ENCODE measurements around the gene ZNF155. TPM values are rescaled to one million over a fixed set of nuclear protein-coding genes. Genes with fewer than 3 reads are reported as not detected.
"Not testable (repeated sequence)": the region's sequence is repeated elsewhere in the genome, so short reads cannot be mapped to it uniquely, and the experiment has no call there.

ZNF155 gene
- total and polyA plus RNA-seq, 10 donors, result 5.1 to 18.2 (median 10.2) TPM

DNA sequence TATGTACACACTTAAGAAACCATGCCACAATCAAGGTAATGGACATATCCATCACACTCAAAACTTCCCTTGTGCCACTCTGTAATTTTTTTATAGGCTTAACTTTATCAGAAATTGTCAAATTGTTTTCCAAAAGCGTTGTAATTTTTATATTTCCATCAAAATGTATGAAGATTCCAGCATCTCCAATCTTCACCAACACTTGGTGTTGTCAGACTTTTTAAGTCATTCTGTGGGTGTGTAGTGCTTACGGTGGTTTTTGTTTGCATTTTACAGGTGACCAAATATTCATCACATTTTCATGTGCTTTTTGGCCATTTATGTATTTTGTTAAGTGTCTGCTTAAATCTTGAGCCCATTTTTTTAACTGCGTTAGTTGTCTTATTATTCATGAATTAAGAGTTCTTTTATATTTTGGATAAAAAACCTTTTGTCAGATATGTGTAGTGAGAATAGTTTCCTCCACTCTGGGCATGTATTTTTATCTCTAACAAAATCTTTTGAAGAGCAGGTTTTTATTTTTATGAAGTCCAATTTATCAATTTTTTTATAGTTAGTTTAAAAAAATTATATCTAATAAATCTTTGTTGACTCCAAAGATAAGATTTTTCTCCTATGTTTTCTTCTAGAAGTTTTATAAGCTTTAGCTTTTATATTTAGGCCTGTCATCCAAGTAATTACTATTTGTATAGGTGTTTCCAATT, 44.3 kb upstream of the ZNF155 start:
- Histone ChIP-seq H3K4me1 (peaks cover 0 to 10% (median 7%) of the 10 kb centered on the region in 6 donors), H3K36me3 (no peaks in the 10 kb centered on the region), H3K27ac (no peak overlapping the region), H3K4me3 (no peak overlapping the region), H3K9me3 (peaks cover 0 to 36% (median 17%) of the 10 kb centered on the region in 8 donors), H3K27me3 (replicated peaks in 1 of 7) (peaks cover 0 to 3% (median 0%) of the 10 kb centered on the region in 7 donors)
- no peak for TF ChIP-seq POLR2AphosphoS5 (IDR thresholded peaks at IDR 0.05)
- no peak for TF ChIP-seq POLR2A (IDR thresholded peaks at IDR 0.05)
- no peak for TF ChIP-seq CTCF (IDR thresholded peaks at IDR 0.05 in 8 of 11, conservative IDR thresholded peaks at IDR 0.05 in 3 of 11)
- intact Hi-C loops (cut with DNase I; ENCODE audit: low total_unique reads), result loop anchor here (10.0 kb wide), 1 partner anchor 45 kb away; the partner anchor contains the start of gene ZNF155
- DNase-seq, result no peak
- 47 to 72% (median 71%) methylated on average over 3 of the region's 3 CpGs for WGBS, 5 donors

DNA sequence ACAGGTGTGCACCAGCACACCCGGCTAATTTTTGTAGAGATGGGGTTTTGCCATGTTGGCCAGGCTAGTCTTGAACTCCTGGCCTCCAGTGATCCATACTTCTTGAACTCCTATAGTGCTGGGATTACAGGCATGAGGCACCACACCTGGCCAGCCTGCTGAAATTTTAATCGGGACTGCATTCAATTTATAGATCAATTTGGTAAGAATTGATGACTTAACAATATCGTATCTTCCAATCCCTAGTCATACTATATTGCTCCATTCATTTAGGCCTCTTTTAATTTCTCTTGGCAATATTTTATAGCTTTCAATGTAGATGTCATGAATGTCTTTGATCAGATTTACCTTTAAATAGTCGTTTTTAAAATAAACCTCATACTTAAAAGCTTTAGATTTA, 43.3 kb upstream of the ZNF155 start:
- H3K4me1 ChIP-seq, result peaks cover 0 to 5% (median 3%) of the 10 kb centered on the region in 6 donors
- no peaks in the 10 kb centered on the region for H3K36me3 ChIP-seq
- TF ChIP-seq POLR2A (IDR thresholded peaks at IDR 0.05), result no peak
- TF ChIP-seq POLR2AphosphoS5 (IDR thresholded peaks at IDR 0.05), result no peak
- TF ChIP-seq CTCF (IDR thresholded peaks at IDR 0.05 in 8 of 11, conservative IDR thresholded peaks at IDR 0.05 in 3 of 11), result no peak
- 74 to 81% (median 79%) methylated on average over 4 of the region's 4 CpGs for WGBS, 5 donors
- peaks cover 0 to 42% (median 19%) of the 10 kb centered on the region in 8 donors for H3K9me3 ChIP-seq
- no peak overlapping the region for H3K4me3 ChIP-seq
- H3K27ac ChIP-seq, result no peak overlapping the region
- H3K27me3 ChIP-seq (replicated peaks in 1 of 7), result peaks cover 0 to 10% (median 0%) of the 10 kb centered on the region in 7 donors
- no peak for DNase-seq
- intact Hi-C loops (cut with DNase I; ENCODE audit: low total_unique reads), result no loop called here

- no peak for DNase-seq
- intact Hi-C loops (cut with DNase I; ENCODE audit: low total_unique reads), result no loop called here
- 54 to 75% (median 62%) methylated on average over 5 of the region's 5 CpGs for WGBS, 5 donors
- TF ChIP-seq POLR2AphosphoS5 (IDR thresholded peaks at IDR 0.05) (no peak), POLR2A (IDR thresholded peaks at IDR 0.05) (no peak), CTCF (IDR thresholded peaks at IDR 0.05 in 8 of 11, conservative IDR thresholded peaks at IDR 0.05 in 3 of 11) (no peak)
- H3K9me3 ChIP-seq, result peaks cover 0 to 47% (median 22%) of the 10 kb centered on the region in 8 donors
- no peak overlapping the region for H3K27ac ChIP-seq
- peaks cover 0 to 10% (median 0%) of the 10 kb centered on the region in 7 donors for H3K27me3 ChIP-seq (replicated peaks in 1 of 7)
- no peak overlapping the region for H3K4me3 ChIP-seq
- no peaks in the 10 kb centered on the region for H3K36me3 ChIP-seq
- peaks cover 0 to under 1% (median 0%) of the 10 kb centered on the region in 6 donors for H3K4me1 ChIP-seq
Measured at GRCh38 chr19:43941209-43941608, 42.8 kb upstream of the ZNF155 start.

GRCh38 chr19:43947412-43947811, 36.6 kb upstream of the ZNF155 start:
- peaks cover 0 to 16% (median 0%) of the 10 kb centered on the region in 7 donors for H3K27me3 ChIP-seq (replicated peaks in 1 of 7)
- H3K27ac ChIP-seq; intact Hi-C loops (cut with DNase I; ENCODE audit: low total_unique reads); DNase-seq; H3K4me1 ChIP-seq; H3K4me3 ChIP-seq; H3K36me3 ChIP-seq: not testable (repeated sequence)
- WGBS, 5 donors, result 0% methylated on average over 1 of the region's 1 CpG
- peaks cover 2 to 67% (median 40%) of the 10 kb centered on the region in 8 donors for H3K9me3 ChIP-seq

DNA sequence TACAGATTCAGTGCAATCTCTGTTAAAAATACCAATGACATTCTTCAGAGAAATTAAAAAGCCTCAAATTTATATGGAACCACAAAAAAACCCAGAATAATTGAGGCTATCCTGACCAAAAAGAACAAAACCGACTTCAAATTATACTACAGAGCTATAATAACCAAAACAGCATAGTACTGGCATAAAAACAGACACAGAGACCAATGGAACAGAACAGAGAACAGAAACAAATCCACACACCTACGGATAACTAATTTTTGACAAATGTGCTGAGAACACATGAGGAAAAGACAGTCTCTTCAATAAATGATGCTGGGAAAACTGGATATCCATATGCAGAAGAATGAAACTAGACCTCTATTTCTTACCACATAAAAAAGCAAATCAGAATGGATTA, 34.2 kb upstream of the ZNF155 start:
- H3K4me1 ChIP-seq; intact Hi-C loops (cut with DNase I; ENCODE audit: low total_unique reads); DNase-seq; H3K27ac ChIP-seq; H3K4me3 ChIP-seq: not testable (repeated sequence)
- WGBS, 5 donors, result 86 to 93% (median 89%) methylated on average over 2 of the region's 2 CpGs
- Histone ChIP-seq H3K36me3 (peaks cover 0 to 13% (median 0%) of the 10 kb centered on the region in 6 donors), H3K27me3 (replicated peaks in 1 of 7) (peaks cover 0 to 13% (median 0%) of the 10 kb centered on the region in 7 donors), H3K9me3 (peaks cover 2 to 83% (median 52%) of the 10 kb centered on the region in 8 donors)

All from spleen (tissue), 11 donors.